RWPE2 (cell line): ENCODE results near the gene MESD.

Experiments used
- ATAC-seq: fragments of 200-7000 bp; cut with Tn5 transposase; 3 replicates; pipeline ENCODE4 v1.9.1; 2021; ENCODE audit warnings: low read depth
- DNase-seq: peaks from one replicate; pipeline ENCODE4 v3.0.0-alpha.2; 2020; ENCODE audit warnings: low spot score
- H3K27ac ChIP-seq: fragments of 450-650 bp; 2 replicates; pipeline ENCODE4 v1.5.1; 2017; ENCODE audit warnings: mild to moderate bottlenecking; ENCODE audit not compliant: poor library complexity, severe bottlenecking
- H3K27me3 ChIP-seq: fragments of 250-450 bp; sonication (Bioruptor Pico); 2 replicates; pipeline ENCODE4 v1.5.1; 2021; ENCODE audit warnings: mild to moderate bottlenecking, moderate library complexity; ENCODE audit not compliant: insufficient read depth, poor library complexity, severe bottlenecking
- H3K36me3 ChIP-seq: fragments of 250-450 bp; sonication (Bioruptor Pico); 2 replicates; pipeline ENCODE4 v1.5.1; 2020; ENCODE audit warnings: low read depth, mild to moderate bottlenecking, moderate library complexity
- H3K4me1 ChIP-seq: fragments of 250-450 bp; sonication (Bioruptor Pico); 2 replicates; pipeline ENCODE4 v1.5.1; 2021; ENCODE audit warnings: mild to moderate bottlenecking, moderate library complexity; ENCODE audit not compliant: insufficient read depth, poor library complexity, severe bottlenecking
- H3K4me3 ChIP-seq: fragments of 250-450 bp; sonication (Bioruptor Pico); 2 replicates; pipeline ENCODE4 v1.5.1; 2021; ENCODE audit warnings: mild to moderate bottlenecking, moderate library complexity; ENCODE audit not compliant: severe bottlenecking
- H3K9me3 ChIP-seq: fragments of 250-450 bp; sonication (Bioruptor Pico); 2 replicates; pipeline ENCODE4 v1.5.1; 2021; ENCODE audit warnings: mild to moderate bottlenecking, moderate library complexity; ENCODE audit not compliant: severe bottlenecking
- CTCF ChIP-seq: fragments of 450-650 bp; IDR thresholded peaks from one replicate; pipeline ENCODE4 v1.5.1; 2017; ENCODE audit warnings: mild to moderate bottlenecking, moderate library complexity; ENCODE audit not compliant: poor library complexity, severe bottlenecking

Gene MESD

DNA sequence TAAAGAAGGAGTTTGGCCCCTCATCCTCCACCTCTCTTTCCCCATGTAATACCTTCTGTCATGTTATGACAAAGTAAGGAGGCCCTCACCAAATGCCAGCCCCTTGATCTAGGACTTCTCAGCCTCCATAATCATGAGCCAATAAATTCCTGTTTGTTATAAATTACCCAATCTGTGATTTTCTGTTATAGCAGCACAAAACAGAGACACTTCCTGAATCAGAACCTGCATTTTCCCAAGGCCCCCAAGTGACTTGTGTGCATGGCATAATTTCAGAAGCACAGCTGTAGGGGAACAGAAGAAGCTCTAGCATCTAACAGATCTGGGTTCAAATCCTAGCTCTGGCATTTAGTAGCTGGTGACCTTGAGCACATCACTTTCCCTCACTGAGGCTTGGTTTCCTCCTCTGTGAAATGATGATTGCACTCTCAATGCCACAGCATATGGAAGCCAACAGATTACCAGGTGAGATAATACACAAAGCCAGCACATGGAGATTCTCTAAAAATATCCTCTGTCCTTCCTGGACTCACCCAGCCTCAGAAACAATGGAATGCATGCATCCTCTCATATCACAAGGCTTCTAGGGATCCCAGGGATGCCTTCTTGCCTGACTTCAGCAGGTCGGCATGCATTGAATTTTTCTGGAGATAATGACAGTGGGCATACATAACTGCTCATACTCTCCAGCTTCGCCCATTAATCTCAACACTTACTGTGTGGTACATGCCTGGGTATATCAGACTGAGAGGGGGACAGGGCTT is 37.4 kb upstream of the MESD start:
- H3K27ac ChIP-seq = no peak overlapping the region
- DNase-seq (no peak), ATAC-seq (no peak)
- H3K4me3 ChIP-seq = no peak overlapping the region
- no peaks in the 10 kb centered on the region for H3K4me1 ChIP-seq
- H3K36me3 ChIP-seq = no peaks in the 10 kb centered on the region
- no peaks in the 10 kb centered on the region for H3K27me3 ChIP-seq
- no peaks in the 10 kb centered on the region for H3K9me3 ChIP-seq
- no peak for TF ChIP-seq CTCF

DNA sequence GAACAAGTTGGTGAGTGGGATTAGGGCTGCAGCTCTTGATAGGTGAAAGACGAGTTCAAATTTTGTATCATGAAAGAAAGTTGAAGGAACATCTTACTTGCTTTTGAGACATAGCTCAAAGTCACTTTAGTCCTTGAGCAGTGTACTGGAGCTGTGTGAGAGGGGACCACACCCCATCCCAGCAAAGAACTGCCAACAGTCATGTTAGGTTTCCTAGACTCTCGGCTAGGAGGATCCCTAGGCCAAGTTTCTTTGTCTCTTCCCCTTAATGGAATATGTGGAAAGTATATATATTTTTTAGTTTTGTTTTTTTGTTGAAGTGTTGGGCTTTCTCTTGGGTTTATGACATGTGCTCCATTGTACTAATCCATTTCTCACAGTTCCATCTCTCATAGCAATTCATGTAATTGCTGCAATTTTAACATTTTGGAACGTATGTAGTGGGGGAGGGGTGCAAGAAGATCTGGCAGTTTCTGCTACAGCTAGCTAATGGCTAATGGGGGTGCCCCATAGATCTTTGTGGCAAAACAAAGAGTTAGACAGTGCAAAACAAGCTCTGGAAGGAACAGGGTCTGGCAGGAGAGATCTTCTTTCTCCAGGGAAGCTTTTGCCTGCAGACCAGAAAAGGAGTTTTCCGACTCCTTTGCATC is 36.2 kb upstream of the MESD start:
- H3K36me3 ChIP-seq = no peaks in the 10 kb centered on the region
- H3K4me1 ChIP-seq = no peaks in the 10 kb centered on the region
- H3K27me3 ChIP-seq = no peaks in the 10 kb centered on the region
- ATAC-seq = no peak
- H3K4me3 ChIP-seq = no peak overlapping the region
- TF ChIP-seq CTCF = no peak
- no peaks in the 10 kb centered on the region for H3K9me3 ChIP-seq
- no peak overlapping the region for H3K27ac ChIP-seq
- DNase-seq = no peak

DNA sequence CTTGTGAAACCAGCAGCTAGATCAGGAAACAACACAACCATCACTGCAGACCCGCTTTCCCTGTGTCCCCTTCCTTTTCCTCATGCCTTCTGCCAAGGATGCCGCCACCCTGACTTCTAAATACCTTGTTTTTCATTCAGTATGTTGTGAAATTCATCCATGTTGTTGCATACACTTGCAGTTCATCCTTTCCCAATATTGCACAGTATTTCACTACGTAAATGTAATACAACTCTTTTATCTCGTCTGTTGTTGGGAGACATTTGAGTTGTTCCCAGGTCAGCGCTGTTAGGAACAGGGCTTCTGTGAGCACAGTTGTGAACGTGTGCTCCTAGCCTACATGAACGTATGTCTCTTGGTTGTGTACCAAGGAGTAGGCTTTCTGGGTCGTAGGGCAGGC is 35.3 kb upstream of the MESD start:
- no peak for TF ChIP-seq CTCF
- H3K36me3 ChIP-seq = no peaks in the 10 kb centered on the region
- H3K27ac ChIP-seq = no peak overlapping the region
- H3K27me3 ChIP-seq = no peaks in the 10 kb centered on the region
- ATAC-seq (no peak), DNase-seq (no peak)
- no peaks in the 10 kb centered on the region for H3K9me3 ChIP-seq
- H3K4me1 ChIP-seq = no peaks in the 10 kb centered on the region
- no peak overlapping the region for H3K4me3 ChIP-seq

DNA sequence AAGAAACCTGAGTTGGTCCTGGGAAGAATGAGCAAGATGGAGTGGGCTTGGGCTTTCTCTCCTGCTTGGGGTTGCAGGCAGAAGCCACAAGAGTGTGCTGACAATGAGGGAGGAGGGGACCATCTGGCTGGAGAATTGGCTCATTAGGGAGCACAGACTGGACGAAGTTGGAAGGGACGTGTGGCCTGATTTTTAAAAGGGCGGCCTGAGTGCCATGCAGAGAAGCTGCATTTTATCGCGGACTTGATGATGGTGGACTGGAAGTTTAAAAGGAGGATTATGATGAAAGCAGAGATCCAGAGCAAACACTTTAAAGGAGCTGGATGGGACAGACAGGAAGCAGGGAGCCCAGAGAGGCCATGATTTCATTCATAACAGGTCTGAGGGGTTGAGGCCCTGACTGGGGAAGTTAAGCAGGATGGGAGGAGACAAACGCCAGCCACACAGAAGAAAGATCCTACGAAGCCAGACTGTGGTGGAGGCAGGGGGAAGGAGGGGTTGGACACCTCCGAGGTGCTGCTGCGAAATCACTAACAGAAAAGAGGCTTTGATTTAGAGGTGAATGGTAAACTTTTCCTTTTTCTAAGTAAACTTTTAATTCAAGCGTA is 34.8 kb upstream of the MESD start:
- H3K4me3 ChIP-seq = no peak overlapping the region
- no peak overlapping the region for H3K27ac ChIP-seq
- ATAC-seq (no peak), DNase-seq (no peak)
- no peaks in the 10 kb centered on the region for H3K9me3 ChIP-seq
- TF ChIP-seq CTCF = no peak
- H3K36me3 ChIP-seq = no peaks in the 10 kb centered on the region
- H3K27me3 ChIP-seq = no peaks in the 10 kb centered on the region
- no peaks in the 10 kb centered on the region for H3K4me1 ChIP-seq
